ENCODE results near the gene USP44.

GRCh38 chr12:95551305-95551704, at the start of gene USP44:
- no peak for TF ChIP-seq CTCF (IDR thresholded peaks at IDR 0.05)
- no peak for TF ChIP-seq POLR2A (IDR thresholded peaks at IDR 0.05)

Data from breast epithelium (tissue), 3 donors.